ENCODE data around the gene FETUB.

DNA sequence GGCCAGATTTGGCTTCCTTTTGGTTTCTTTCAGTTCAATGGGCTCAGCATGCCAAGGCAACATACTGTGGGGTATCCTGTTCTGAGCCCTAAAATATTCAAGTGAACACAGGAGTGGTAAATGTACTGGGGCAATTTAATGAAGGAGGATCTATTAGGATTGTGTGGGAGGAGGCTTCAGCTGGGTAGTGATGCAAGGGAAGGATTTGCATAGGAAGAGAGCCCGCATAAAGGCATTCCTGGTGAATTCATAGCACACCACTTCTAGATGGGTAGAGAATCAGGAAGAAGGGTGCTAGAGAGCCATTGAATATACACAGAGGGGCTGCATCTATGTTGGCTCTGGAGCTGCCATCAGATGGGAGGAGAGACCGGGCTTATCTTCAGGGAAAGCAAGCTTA is 56.3 kb downstream of the FETUB start:
- TF ChIP-seq, protein P1, sequence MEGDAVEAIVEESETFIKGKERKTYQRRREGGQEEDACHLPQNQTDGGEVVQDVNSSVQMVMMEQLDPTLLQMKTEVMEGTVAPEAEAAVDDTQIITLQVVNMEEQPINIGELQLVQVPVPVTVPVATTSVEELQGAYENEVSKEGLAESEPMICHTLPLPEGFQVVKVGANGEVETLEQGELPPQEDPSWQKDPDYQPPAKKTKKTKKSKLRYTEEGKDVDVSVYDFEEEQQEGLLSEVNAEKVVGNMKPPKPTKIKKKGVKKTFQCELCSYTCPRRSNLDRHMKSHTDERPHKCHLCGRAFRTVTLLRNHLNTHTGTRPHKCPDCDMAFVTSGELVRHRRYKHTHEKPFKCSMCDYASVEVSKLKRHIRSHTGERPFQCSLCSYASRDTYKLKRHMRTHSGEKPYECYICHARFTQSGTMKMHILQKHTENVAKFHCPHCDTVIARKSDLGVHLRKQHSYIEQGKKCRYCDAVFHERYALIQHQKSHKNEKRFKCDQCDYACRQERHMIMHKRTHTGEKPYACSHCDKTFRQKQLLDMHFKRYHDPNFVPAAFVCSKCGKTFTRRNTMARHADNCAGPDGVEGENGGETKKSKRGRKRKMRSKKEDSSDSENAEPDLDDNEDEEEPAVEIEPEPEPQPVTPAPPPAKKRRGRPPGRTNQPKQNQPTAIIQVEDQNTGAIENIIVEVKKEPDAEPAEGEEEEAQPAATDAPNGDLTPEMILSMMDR (IDR thresholded peaks at IDR 0.05): no peak
- TF ChIP-seq POLR2A (IDR thresholded peaks at IDR 0.05): no peak
- TF ChIP-seq POLR2AphosphoS5 (IDR thresholded peaks at IDR 0.05): no peak
